Measurements from ENCODE around the gene GYS1.
"Not testable (repeated sequence)": the region's sequence is repeated elsewhere in the genome, so short reads cannot be mapped to it uniquely, and the experiment has no call there.

Gene GYS1

GRCh38 chr19:48993175-48994034, at the start of gene GYS1, which contains the start of gene RUVBL2:
Gene GYS1, minus strand, starts transcription at chr19:48993309. Its CDS starts 197 bp downstream, at chr19:48993112.
Gene RUVBL2, plus strand, starts transcription at chr19:48993887. Its CDS starts 25 bp downstream, at chr19:48993912.
- ATAC-seq = peak; percentile 92
- TF ChIP-seq ZNF70 (CRISPR knock-in tag; IDR thresholded peaks at IDR 0.05) = no peak
- TF ChIP-seq, protein P1, sequence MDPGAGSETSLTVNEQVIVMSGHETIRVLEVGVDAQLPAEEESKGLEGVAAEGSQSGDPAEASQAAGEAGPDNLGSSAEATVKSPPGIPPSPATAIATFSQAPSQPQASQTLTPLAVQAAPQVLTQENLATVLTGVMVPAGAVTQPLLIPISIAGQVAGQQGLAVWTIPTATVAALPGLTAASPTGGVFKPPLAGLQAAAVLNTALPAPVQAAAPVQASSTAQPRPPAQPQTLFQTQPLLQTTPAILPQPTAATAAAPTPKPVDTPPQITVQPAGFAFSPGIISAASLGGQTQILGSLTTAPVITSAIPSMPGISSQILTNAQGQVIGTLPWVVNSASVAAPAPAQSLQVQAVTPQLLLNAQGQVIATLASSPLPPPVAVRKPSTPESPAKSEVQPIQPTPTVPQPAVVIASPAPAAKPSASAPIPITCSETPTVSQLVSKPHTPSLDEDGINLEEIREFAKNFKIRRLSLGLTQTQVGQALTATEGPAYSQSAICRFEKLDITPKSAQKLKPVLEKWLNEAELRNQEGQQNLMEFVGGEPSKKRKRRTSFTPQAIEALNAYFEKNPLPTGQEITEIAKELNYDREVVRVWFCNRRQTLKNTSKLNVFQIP (CRISPR knock-in tag; IDR thresholded peaks at IDR 0.05; ENCODE audit: borderline replicate concordance, low read depth) = no peak
- TF ChIP-seq SNAI2 (CRISPR knock-in tag; IDR thresholded peaks at IDR 0.05) = no peak
- no peak for TF ChIP-seq BACH2 (CRISPR knock-in tag; IDR thresholded peaks at IDR 0.05; ENCODE audit: borderline replicate concordance)
- TF ChIP-seq PPARA (CRISPR knock-in tag; IDR thresholded peaks at IDR 0.05; ENCODE audit: borderline replicate concordance) = no peak
- TF ChIP-seq, protein P2, sequence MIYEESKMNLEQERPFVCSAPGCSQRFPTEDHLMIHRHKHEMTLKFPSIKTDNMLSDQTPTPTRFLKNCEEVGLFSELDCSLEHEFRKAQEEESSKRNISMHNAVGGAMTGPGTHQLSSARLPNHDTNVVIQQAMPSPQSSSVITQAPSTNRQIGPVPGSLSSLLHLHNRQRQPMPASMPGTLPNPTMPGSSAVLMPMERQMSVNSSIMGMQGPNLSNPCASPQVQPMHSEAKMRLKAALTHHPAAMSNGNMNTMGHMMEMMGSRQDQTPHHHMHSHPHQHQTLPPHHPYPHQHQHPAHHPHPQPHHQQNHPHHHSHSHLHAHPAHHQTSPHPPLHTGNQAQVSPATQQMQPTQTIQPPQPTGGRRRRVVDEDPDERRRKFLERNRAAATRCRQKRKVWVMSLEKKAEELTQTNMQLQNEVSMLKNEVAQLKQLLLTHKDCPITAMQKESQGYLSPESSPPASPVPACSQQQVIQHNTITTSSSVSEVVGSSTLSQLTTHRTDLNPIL (CRISPR knock-in tag; IDR thresholded peaks at IDR 0.05; ENCODE audit: low read depth) = no peak
- TF ChIP-seq, protein P3, sequence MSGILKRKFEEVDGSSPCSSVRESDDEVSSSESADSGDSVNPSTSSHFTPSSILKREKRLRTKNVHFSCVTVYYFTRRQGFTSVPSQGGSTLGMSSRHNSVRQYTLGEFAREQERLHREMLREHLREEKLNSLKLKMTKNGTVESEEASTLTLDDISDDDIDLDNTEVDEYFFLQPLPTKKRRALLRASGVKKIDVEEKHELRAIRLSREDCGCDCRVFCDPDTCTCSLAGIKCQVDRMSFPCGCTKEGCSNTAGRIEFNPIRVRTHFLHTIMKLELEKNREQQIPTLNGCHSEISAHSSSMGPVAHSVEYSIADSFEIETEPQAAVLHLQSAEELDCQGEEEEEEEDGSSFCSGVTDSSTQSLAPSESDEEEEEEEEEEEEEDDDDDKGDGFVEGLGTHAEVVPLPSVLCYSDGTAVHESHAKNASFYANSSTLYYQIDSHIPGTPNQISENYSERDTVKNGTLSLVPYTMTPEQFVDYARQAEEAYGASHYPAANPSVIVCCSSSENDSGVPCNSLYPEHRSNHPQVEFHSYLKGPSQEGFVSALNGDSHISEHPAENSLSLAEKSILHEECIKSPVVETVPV (CRISPR knock-in tag; IDR thresholded peaks at IDR 0.05) = no peak
- TF ChIP-seq ZNF8 (CRISPR knock-in tag; IDR thresholded peaks at IDR 0.05) = no peak
- TF ChIP-seq, protein P4, sequence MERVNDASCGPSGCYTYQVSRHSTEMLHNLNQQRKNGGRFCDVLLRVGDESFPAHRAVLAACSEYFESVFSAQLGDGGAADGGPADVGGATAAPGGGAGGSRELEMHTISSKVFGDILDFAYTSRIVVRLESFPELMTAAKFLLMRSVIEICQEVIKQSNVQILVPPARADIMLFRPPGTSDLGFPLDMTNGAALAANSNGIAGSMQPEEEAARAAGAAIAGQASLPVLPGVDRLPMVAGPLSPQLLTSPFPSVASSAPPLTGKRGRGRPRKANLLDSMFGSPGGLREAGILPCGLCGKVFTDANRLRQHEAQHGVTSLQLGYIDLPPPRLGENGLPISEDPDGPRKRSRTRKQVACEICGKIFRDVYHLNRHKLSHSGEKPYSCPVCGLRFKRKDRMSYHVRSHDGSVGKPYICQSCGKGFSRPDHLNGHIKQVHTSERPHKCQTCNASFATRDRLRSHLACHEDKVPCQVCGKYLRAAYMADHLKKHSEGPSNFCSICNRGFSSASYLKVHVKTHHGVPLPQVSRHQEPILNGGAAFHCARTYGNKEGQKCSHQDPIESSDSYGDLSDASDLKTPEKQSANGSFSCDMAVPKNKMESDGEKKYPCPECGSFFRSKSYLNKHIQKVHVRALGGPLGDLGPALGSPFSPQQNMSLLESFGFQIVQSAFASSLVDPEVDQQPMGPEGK (CRISPR knock-in tag; IDR thresholded peaks at IDR 0.05; ENCODE audit: borderline replicate concordance) = no peak
- no peak for TF ChIP-seq CSDC2 (CRISPR knock-in tag; IDR thresholded peaks at IDR 0.05)
- no peak for TF ChIP-seq OSR1 (CRISPR knock-in tag; IDR thresholded peaks at IDR 0.05)
- no peak for TF ChIP-seq GLIS3 (CRISPR knock-in tag; IDR thresholded peaks at IDR 0.05)
- no peak for TF ChIP-seq ISL1 (CRISPR knock-in tag; IDR thresholded peaks at IDR 0.05)
- no peak for TF ChIP-seq ESRRG (CRISPR knock-in tag; IDR thresholded peaks at IDR 0.05)
- TF ChIP-seq TCF4 (CRISPR knock-in tag; IDR thresholded peaks at IDR 0.05; ENCODE audit: borderline replicate concordance) = no peak
- TF ChIP-seq ZFP3 (CRISPR knock-in tag; IDR thresholded peaks at IDR 0.05) = no peak
- no peak for TF ChIP-seq ZFP30 (CRISPR knock-in tag; IDR thresholded peaks at IDR 0.05)
- TF ChIP-seq ZNF565 (CRISPR knock-in tag; conservative IDR thresholded peaks at IDR 0.05; ENCODE audit: low read depth) = no peak
- TF ChIP-seq, protein P5, sequence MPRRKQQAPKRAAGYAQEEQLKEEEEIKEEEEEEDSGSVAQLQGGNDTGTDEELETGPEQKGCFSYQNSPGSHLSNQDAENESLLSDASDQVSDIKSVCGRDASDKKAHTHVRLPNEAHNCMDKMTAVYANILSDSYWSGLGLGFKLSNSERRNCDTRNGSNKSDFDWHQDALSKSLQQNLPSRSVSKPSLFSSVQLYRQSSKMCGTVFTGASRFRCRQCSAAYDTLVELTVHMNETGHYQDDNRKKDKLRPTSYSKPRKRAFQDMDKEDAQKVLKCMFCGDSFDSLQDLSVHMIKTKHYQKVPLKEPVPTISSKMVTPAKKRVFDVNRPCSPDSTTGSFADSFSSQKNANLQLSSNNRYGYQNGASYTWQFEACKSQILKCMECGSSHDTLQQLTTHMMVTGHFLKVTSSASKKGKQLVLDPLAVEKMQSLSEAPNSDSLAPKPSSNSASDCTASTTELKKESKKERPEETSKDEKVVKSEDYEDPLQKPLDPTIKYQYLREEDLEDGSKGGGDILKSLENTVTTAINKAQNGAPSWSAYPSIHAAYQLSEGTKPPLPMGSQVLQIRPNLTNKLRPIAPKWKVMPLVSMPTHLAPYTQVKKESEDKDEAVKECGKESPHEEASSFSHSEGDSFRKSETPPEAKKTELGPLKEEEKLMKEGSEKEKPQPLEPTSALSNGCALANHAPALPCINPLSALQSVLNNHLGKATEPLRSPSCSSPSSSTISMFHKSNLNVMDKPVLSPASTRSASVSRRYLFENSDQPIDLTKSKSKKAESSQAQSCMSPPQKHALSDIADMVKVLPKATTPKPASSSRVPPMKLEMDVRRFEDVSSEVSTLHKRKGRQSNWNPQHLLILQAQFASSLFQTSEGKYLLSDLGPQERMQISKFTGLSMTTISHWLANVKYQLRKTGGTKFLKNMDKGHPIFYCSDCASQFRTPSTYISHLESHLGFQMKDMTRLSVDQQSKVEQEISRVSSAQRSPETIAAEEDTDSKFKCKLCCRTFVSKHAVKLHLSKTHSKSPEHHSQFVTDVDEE (CRISPR knock-in tag; IDR thresholded peaks at IDR 0.05) = no peak

GRCh38 chr19:49042666-49043065, 49.6 kb upstream of the GYS1 start:
- TF ChIP-seq ZFP3 (CRISPR knock-in tag; IDR thresholded peaks at IDR 0.05) = peak; percentile 95
- not testable (repeated sequence) for ATAC-seq

DNA sequence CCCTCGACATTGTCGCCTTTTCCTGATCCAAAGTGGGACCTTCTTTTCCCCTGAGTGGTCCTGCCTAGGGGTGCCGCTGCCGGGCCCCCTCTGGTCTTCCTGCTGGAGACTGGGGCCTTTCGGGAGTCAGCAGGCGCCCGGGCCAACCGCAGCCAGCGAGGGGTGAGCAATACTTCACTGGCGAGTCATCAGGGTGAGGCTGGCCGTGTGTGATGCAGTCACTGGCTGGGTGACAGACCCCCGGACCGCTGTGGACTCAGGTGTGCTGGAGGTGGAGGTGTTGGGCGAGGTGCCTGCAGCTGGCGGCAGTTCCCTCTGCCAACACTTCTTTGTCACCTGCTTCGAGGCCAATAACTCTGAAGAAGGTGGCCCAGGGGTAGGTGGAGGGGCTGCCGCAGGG, 49.1 kb upstream of the GYS1 start:
- TF ChIP-seq GLIS3 (CRISPR knock-in tag; IDR thresholded peaks at IDR 0.05) = no peak
- ATAC-seq = no peak

DNA sequence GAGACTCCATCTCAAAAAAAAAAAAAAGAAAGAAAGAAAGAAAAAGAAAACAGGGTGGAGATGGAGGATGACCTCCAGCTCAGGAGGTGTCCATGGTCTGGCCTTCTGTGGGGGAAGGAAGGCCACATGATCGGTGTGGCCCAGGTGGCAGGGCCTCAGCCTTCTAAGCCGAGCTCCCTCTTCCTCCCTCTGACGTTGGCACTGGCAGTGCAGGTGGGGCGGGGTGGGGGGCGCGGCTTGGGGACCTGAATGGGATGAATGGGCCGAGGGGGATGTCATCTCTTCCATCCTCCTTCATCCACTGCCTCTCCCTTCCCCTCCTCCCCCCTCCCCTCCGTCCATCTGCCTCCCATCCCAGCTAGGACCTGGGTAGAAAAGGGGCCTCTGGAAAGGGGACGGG, 46.6 kb upstream of the GYS1 start:
- ATAC-seq = not testable (repeated sequence)

DNA sequence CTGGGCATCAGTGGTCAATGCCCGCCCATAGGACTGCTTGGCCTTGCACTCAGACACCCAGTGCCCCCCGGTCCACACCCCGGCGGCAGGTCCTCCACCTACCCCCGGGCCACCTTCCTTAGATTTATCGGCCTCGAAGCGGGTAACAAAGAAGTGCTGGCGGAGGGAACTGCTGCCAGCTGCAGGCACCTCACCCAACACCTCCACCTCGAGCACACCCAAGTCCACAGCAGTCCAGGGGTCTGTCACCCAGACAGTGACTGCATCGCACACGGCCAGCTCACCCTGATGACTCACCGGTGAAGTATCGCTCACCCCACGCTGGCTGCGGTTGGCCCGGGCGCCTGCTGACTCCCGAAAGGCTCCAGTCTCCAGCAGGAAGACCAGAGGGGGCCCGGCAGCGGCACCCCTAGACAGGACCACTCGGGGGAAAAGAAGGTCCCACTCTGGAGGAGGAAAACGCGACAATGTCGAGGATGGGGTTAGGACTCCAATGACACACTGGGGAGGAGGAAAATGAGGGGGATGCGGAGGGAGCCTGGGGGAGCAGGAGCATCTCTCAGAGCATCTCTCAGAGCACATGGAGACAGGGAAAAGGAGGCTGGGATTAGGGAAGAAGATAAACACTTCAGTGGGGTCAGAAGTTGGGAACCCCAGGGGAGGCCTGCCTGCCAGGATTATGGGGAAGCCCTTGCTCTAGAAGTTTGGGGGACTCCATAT, 45.6 kb upstream of the GYS1 start:
- ATAC-seq = peak; percentile 78
